ENCODE results near the gene ST3GAL2. TPM values are rescaled to one million over a fixed set of nuclear protein-coding genes. Genes with fewer than 3 reads are reported as not detected.
"Not testable (repeated sequence)": the region's sequence is repeated elsewhere in the genome, so short reads cannot be mapped to it uniquely, and the experiment has no call there.

ST3GAL2 gene
- total RNA-seq, 2 donors from 2014 or later: 27.7 to 29.4 TPM

- DNase-seq (ENCODE audit: low spot score): no peak
- intact Hi-C loops (cut with DNase I): no loop called here
These were observed 31.4 kb upstream of the ST3GAL2 start for GRCh38 chr16:70470141-70470926.

DNA sequence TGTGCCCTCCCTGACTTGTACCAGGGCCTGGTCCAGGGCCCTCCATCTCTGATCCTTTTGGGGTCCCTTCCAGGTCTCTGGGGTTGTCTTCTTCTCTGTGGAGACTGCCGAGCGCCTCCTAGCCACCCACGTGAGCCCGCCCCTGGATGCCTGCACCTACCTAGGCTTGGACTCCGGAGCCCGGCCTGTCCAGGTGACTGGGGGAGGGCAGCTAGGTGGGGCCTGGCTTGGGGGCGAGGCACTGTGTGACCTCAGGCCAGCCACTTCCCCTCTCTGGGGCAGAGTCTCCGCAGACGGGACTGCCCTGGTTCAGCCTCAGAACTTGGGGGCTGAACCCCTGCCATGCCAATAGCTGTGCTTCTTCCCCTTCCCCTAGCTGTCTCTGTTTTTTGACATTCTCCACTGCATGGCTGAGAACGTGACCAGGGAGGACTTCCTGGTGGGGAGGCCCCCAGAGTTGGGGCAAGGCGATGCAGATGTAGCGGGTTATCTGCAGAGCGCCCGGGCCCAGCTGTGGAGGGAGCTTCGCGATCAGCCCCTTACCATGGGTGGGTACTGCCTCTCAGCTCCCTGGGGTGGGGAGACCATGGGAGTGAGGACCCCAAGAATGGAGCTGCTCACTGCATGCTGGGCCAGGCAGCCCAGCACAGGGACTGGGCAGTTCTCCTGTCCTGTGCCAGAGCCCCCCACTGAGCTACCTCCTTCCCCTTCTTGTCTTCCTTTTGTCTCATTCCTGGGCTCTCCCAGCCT, 30.1 kb upstream of the ST3GAL2 start:
- intact Hi-C loops (cut with DNase I): no loop called here

GRCh38 chr16:70467608-70468007, 28.7 kb upstream of the ST3GAL2 start:
- no peak for DNase-seq (ENCODE audit: low spot score)
- intact Hi-C loops (cut with DNase I): no loop called here

More for the DNA sequence above, 30.1 kb upstream of the ST3GAL2 start:
- peak; percentile 80 for DNase-seq (ENCODE audit: low spot score)

- intact Hi-C loops (cut with DNase I): no loop called here
- no peak for DNase-seq (ENCODE audit: low spot score)
These were observed 28.2 kb upstream of the ST3GAL2 start for GRCh38 chr16:70467113-70467512.

GRCh38 chr16:70466805-70467076, 27.8 kb upstream of the ST3GAL2 start:
- intact Hi-C loops (cut with DNase I): no loop called here
- no peak for DNase-seq (ENCODE audit: low spot score)

- DNase-seq (ENCODE audit: low spot score): no peak
- intact Hi-C loops (cut with DNase I): no loop called here
These were observed 27.3 kb upstream of the ST3GAL2 start for GRCh38 chr16:70465999-70466804.

GRCh38 chr16:70463235-70463634, 24.3 kb upstream of the ST3GAL2 start:
- intact Hi-C loops (cut with DNase I): no loop called here

GRCh38 chr16:70460737-70461261, 21.9 kb upstream of the ST3GAL2 start:
- intact Hi-C loops (cut with DNase I): no loop called here
- no peak for DNase-seq (ENCODE audit: low spot score)

More at GRCh38 chr16:70463235-70463634, 24.3 kb upstream of the ST3GAL2 start:
- DNase-seq (ENCODE audit: low spot score): no peak

DNA sequence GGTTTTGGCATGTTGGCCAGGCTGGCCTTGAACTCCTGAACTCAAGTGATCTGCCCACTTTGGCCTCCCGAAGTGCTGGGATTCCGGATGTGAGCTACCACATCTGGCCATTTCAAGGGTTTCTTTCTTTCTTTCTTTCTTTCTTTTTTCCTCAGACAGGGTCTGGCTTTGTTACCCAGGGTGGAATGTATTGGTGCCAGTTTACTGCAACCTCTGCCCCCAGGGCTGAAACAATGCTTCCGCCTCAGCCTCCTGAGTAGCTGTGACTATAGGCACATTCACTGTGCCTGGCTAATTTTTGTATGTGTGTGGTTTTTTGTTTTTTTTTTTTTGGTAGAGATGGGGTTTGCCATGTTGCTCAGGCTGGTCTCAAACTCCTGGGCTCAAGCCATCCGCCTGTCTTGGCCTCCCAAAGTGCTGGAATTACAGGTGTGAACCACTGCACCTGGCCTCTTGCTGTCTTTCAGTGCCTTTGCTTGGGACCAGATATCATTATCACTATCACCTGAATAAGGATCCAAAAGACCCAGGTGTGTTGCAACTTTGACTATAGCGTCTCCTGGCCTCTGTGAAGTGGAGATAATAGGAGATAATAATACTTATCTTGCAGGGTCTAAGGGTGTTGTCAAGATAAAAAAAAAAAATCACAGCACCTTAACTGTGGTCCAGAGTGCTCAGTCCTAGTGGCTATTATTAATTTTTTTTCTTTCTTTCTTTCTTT, 18.7 kb upstream of the ST3GAL2 start:
- intact Hi-C loops (cut with DNase I): no loop called here
- DNase-seq (ENCODE audit: low spot score): no peak

DNA sequence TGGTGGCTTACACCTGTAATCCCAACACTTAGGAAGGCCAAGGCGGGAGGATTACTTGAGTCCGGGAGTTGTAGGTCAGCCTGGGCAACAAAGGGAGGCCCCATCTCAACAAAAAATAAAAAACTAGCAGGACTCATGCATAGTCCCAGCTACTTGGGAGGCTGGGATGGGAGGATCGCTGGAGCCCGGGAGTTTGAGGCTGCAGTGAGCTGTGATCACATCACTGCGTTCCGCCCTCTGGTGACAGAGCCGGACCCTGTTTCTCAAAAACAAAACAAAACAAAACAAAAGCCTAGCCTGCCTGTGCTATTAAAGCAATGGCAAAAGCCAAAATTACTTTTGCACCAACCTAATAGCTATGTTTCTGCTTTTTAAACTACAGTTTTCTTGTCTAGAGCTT, 17.0 kb upstream of the ST3GAL2 start:
- DNase-seq (ENCODE audit: low spot score): no peak
- intact Hi-C loops (cut with DNase I): no loop called here

DNA sequence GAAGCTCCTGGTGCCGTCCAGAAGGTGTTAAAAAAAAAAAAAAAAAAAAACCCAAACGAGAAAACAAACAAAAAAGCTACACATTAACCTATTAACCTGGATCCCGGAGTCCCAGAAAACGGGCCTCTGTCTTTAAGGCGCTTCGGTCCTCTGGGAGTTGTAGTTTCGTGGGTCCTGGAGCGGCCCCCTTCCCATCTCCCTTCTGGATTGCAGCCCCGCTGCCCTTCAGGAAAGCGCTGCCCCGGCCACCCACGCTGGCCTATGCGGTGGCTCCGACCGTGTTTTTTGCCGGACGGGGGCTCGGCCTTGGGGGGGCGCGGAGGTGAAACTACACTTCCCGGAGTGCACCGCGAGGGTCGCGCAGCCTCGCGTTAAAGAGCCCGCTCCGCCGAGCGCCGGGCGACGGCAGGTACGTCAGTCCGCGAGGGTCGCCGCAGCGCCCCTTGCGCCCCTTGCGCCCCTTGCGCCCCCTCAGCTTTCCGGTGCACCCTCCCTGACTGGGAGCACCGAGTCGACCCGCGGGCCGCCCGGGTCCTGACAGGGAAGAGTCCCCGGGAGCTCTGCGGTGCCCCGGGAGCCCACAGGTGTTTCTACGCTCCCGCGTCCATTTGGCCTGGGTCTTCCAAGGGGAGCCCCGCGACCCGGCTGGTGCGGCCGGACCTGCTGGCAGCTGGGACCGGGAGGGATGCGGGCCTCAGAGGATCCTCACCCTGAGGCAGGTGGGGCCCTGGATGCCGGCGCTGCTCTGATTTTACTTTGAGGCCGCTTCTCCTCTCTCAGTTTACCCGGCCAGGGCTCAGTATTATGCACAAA, 15.5 kb upstream of the ST3GAL2 start, which contains the start of gene FCSK:
Gene FCSK (plus strand): TSS at position 374 of the 813 bp plus-strand sequence. CDS start 8,596 bp downstream, outside the sequence.
- peak; percentile 89 for DNase-seq (ENCODE audit: low spot score)
- intact Hi-C loops (cut with DNase I): no loop called here

- no peak for DNase-seq (ENCODE audit: low spot score)
- intact Hi-C loops (cut with DNase I): no loop called here
These were observed 15.0 kb upstream of the ST3GAL2 start for GRCh38 chr16:70453892-70454221.

DNA sequence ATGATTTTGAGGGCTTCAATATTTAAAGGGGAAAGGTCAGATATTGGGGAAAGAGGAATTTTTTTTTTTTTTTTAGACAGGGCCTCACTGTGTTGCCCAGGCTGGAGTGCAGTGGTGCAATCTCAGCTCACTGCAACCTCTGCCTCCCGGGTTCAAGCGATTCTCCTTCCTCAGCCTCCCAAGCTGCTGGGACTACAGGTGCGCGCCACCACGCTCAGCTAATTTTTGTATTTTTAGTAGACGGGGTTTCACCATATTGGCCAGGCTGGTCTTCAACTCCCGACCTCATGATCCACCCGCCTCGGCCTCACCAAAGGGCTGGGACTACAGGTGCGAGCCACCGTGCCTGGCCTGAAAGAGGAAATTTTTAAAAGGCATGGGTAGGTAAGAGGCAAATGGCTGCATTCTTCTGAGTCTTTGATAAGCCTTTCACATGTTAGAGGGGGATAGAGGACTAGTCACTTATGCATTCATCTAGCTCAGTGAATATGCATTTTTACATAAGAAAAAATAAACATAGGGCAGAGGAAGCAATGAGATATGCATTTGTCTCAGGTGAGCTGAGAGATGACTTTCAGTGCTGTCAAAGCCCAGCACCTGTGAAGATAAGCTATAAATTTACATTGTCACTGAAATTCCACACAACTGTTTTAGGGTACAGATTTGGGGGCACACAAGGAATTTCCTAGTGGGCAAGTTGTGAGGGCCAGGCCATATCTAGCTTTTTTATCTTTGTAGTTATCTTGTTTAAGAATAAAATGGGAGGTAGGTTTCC, 14.4 kb upstream of the ST3GAL2 start:
- intact Hi-C loops (cut with DNase I): no loop called here
- DNase-seq (ENCODE audit: low spot score): no peak

- DNase-seq (ENCODE audit: low spot score); intact Hi-C loops (cut with DNase I): not testable (repeated sequence)
These were observed 12.1 kb upstream of the ST3GAL2 start for GRCh38 chr16:70451004-70451340.

DNA sequence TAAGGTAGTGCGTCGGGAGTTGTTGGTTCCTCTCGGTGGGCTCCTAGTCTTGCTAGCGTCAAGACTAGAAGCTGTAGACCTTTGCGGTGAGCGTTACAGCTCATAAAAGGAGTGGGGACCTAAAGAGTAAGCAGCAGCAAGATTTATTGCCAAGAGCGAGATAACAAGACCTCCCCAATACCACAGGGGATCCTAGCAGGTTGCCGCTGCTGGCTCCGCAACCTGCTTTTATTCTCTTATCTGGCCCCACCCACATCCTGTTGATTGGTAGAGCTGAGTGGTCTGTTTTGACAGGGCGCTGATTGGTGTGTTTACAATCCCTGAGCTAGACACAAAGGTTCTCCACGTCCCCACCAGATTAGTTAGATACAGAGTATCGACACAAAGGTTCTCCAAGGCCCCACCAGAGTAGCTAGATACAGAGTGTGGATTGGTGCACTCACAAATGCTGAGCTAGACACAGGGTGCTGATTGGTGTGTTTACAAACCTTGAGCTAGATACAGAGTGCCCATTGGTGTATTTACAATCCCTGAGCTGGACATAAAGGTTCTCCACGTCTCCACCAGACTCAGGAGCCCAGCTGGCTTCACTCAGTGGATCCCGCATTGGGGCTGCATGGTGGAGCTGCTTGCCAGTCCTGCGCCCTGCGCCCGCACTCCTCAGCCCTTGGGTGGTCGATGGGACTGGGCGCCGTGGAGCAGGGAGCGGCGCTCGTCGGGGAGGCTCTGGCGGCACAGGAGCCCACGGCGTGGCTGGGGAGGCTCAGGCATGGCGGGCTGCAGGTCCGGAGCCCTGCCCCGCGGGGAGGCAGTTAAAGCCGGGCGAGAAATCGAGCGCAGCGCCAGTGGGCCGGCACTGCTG, 11.5 kb upstream of the ST3GAL2 start:
- DNase-seq (ENCODE audit: low spot score); intact Hi-C loops (cut with DNase I): not testable (repeated sequence)

DNA sequence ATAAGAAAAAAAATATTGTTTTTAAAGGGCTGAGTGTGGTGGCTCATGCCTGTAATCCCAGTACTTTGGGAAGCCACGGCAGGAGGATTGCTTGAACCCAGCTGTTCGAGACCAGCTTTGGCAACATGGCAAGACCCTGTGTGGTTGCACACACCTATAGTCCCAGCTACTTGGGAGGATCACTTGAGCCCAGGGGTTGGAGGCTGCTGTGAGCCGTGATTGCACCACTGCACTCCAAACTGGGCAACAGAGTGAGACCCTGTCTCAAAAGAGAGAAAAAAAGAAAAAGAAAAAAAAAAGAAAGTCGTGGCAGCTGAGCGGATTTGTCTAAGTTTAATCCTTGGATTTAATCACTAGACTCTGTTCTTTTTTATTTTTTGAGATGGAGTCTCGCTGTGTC, 9.2 kb upstream of the ST3GAL2 start:
- DNase-seq (ENCODE audit: low spot score): no peak
- intact Hi-C loops (cut with DNase I): no loop called here
